GM12865 (cell line): ENCODE data around the gene CNOT6L.
"Not testable (repeated sequence)": the region's sequence is repeated elsewhere in the genome, so short reads cannot be mapped to it uniquely, and the experiment has no call there.

Experiments used
- DNase-seq: peaks from one replicate; pipeline ENCODE4 v3.0.0; 2010; ENCODE audit warnings: low read depth
- H3K4me3 ChIP-seq: 2 replicates; pipeline ENCODE4 v1.5.1; 2011; ENCODE audit warnings: mild to moderate bottlenecking, low read depth, low read length, control low read depth
- TF ChIP-seq, protein P1 (sequence below): IDR thresholded peaks from 2 replicates; pipeline ENCODE4 v1.5.1; 2011; ENCODE audit warnings: low read length, control low read depth, low read depth, inconsistent platforms; ENCODE audit not compliant: insufficient read depth; ENCODE audit errors: missing control alignments

Gene CNOT6L

DNA sequence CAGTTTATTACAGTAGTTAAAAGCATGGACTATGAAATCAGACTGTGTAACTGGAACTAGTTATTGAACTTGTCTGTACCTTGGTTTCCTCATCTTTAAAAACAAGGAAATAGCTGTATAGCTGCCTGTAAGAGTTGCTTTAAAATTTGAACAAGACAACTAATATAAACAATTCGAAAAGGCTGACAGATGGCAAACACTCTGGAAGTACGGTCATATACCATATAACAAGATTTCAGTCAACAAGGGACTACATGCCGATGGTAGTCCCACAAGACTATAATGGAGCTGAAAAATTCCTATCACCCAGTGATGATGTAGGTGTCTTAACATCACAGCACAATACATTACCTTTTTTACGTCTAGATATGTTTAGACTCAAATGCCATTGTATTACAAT, 78.7 kb downstream of the CNOT6L start:
- no peak overlapping the region for H3K4me3 ChIP-seq
- TF ChIP-seq, protein P1, sequence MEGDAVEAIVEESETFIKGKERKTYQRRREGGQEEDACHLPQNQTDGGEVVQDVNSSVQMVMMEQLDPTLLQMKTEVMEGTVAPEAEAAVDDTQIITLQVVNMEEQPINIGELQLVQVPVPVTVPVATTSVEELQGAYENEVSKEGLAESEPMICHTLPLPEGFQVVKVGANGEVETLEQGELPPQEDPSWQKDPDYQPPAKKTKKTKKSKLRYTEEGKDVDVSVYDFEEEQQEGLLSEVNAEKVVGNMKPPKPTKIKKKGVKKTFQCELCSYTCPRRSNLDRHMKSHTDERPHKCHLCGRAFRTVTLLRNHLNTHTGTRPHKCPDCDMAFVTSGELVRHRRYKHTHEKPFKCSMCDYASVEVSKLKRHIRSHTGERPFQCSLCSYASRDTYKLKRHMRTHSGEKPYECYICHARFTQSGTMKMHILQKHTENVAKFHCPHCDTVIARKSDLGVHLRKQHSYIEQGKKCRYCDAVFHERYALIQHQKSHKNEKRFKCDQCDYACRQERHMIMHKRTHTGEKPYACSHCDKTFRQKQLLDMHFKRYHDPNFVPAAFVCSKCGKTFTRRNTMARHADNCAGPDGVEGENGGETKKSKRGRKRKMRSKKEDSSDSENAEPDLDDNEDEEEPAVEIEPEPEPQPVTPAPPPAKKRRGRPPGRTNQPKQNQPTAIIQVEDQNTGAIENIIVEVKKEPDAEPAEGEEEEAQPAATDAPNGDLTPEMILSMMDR: no peak
- no peak for DNase-seq

DNA sequence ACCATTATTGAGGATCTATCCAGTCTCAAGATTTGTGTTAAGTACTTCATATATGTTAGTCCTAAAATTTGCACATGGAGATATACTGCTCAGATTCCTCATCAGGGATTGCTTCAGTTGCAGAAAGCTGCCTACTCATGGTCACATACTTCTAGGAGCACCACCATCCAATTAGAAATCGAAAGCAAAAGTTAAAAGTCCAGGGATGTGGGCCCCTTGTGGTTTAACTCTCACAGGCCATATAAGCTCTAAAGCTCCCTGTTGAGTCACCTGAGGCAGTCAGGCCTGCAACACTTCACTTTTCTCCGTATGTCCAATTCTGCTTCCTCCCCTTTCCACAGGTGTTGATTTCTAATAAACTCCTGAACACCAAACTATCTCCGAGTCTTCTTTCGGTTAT, 84.2 kb downstream of the CNOT6L start:
- H3K4me3 ChIP-seq: no peak overlapping the region
- peak; percentile 66 for DNase-seq

DNA sequence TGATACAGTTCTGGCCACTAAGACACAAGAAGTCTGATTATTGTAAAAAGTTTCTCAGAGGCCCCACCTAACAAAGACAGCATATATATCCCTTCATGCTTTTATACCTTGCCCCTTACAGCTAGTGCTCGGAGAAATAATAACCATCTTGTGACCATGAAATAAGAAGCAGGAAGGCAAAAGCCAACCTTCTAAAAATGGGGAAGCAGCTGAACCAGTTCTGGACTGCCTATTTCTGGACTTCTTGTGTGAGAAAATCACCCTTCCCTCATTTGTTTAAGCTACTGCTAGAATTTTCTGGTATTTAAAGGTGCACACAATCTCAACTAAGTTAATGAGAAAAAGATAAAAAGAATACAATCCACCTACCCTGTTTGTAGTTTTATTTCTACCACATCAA, 87.5 kb downstream of the CNOT6L start:
- no peak for DNase-seq
- TF ChIP-seq, protein P1: no peak
- no peak overlapping the region for H3K4me3 ChIP-seq

More for the DNA sequence above, 84.2 kb downstream of the CNOT6L start:
- TF ChIP-seq, protein P1: no peak

DNA sequence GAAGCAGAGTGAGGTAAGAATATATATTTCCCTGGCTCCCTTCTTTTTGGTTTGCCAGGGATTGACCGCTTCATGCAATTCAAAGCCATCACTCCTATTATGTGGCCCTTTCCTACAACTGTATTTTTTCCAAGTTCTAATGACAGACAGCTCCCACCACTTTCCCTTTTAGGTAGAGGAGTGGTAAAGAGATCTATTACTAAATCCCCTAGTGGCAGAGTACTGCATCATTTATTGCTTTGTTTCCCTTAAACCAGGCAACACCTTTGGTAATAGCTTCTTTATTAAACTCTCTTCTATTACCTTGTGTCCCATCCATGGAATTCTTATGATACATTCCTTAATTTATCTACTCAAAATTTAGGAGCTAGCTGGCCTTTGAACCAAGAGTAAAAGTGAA, 90.7 kb downstream of the CNOT6L start:
- no peak for DNase-seq
- TF ChIP-seq, protein P1: no peak
- no peak overlapping the region for H3K4me3 ChIP-seq

DNA sequence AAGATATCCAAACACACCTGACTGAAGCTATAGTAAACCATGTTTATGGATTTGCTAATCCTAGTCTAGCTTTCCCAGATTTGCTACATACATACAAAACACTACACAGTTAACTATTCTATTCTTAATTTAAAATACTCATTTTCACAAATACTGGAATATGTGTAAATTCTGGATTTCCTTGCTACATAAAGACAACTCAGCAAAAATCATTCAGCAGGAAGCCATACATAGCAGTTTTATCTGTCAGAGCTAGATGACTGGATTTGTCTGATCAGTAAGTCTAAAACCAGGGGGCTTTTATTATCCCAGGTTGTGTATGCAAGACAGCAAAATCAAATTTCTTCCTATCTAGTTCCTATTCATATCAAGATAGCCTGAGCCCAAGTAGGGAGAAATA, 98.1 kb downstream of the CNOT6L start:
- no peak for DNase-seq
- H3K4me3 ChIP-seq: no peak overlapping the region
- TF ChIP-seq, protein P1: no peak

DNA sequence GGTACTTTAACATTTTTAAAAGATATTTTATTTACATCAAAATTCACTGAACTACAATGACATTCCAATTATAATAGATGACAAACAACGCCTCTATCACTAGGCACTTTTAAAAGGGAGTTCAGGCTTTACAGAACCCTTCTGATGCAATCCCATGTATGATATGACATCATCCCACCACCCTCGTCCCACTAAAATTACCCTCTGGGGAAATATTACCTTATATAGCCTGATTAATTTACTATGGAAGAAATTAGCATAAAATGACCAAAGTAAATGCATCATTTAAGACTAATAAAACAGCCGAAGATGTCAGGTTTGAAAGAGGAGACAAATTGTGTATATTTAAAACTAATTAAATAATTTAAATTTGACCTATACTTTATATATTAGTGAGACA, 100.7 kb downstream of the CNOT6L start:
- not testable (repeated sequence) for H3K4me3 ChIP-seq, DNase-seq

DNA sequence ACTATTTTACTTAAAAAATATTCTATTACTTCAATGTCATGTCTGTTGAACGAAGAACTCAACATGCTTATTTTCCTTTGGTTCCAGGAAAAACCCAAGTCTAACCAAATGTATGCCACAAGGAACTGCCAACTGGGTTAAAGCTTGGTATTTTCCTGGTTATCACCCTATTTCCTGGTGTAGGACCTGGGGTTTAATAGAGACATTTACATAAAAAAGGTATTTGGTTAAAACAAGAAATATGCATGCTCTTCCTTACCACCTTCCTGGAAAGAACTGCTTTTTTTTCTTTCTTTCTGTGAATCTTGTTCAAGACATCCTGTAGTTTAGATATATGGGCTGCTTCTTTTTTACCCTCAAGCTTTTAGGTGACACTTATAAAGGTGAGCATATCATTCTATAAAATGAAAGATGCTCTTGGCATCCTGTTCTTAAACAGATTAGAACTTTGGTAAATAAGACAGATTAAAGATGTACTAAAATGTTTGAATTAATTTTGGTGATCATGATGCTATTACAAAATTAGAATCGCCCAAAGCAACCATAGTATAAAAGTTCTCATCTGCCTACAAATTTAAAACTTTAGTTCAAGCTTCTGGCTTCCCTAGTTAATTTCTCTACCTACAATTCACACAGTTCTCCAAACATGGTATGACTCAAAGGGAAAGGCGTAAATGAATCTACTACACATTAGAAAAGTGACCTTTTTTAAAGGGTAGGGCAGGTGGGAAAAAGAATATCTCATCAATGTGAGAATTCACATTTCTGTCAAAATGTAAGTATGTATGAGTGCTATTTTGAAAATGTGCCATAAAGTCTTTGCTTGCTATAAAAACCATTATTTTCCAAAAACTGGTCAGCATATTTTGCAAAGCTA, 103.5 kb downstream of the CNOT6L start:
- TF ChIP-seq, protein P1: no peak
- no peak overlapping the region for H3K4me3 ChIP-seq
- no peak for DNase-seq
